KOPT-K1 (cell line): ENCODE data around the gene BANP.

Source experiments
- H3K27ac ChIP-seq: fragments of 200-600 bp; sonication (generic); 2 replicates; pipeline ENCODE4 v1.5.1; 2016; ENCODE audit warnings: antibody characterized with exemption, mild to moderate bottlenecking, low read depth, low read length; ENCODE audit not compliant: poor library complexity, severe bottlenecking
- H3K36me3 ChIP-seq: fragments of 200-600 bp; sonication (generic); 2 replicates; pipeline ENCODE4 v1.5.1; 2017; ENCODE audit warnings: antibody characterized with exemption, mild to moderate bottlenecking, low read length, moderate library complexity; ENCODE audit not compliant: insufficient read depth
- H3K9me3 ChIP-seq: fragments of 200-600 bp; sonication (generic); 2 replicates; pipeline ENCODE4 v1.5.1; 2017; ENCODE audit warnings: antibody characterized with exemption, low read length, mild to moderate bottlenecking; ENCODE audit not compliant: insufficient read depth, poor library complexity, severe bottlenecking

Gene BANP

DNA sequence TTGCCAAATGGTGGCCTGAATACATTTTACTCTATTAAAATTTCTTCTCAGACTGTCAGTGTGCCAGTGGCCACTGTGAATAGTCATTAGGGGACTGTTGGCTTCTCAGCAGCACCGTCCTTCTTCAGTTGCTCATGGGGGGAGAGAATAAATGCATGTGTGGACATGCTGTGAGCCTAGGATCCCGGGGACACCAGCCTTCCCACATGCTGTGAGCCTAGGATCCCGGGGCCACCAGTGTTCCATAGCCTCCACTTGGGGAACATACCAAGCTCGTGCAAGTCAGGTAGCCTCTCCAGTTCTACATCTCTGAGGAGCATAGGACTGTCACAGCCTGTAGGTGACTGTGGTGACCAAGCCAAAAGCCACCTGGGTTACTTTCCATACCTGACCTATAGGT, 51.5 kb downstream of the BANP start:
- Histone ChIP-seq H3K9me3 (no peaks in the 10 kb centered on the region), H3K27ac (no peak overlapping the region), H3K36me3 (peaks cover 33% of the 10 kb centered on the region)

DNA sequence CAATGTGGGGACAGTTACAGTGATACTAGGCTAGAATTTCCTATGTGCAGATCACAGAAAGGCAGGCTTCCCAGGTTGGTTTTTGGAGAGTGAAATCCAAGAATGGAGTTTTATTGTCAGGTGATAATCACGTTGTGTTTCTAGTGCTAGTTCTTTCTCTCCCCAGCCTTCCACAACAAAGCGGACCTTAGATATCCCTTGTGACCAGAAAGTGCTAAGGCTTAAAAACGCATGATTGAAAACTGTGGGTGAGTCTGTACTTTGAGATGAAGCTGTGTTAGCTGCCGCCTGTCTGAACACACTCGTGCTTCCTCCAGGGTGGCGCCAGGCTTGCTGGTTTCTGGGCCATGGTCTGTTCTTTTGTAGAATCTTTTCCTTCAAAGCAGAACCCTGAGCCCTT, 52.1 kb downstream of the BANP start:
- Histone ChIP-seq H3K36me3 (peaks cover 39% of the 10 kb centered on the region), H3K27ac (no peak overlapping the region), H3K9me3 (no peaks in the 10 kb centered on the region)

DNA sequence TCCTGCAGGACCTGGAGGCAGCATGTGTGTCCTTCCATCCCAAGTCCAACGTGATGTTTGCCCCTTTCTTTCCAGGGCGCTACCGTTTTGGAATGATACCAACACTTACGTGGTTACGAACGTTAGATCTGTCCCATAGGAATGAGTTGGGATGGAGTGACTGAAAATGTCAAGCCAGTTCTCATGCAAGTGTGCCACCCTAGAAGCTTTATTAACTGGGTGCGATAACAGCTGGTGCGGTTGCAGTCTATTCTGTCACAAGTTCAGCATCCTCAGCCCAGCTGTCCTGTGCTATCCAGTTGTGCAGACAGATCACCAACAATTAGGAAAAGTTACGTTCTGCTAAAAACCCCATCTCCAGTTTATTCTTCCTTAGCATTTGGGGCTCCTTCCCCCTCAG, 52.5 kb downstream of the BANP start:
- no peak overlapping the region for H3K27ac ChIP-seq
- H3K9me3 ChIP-seq = no peaks in the 10 kb centered on the region
- H3K36me3 ChIP-seq = peaks cover 42% of the 10 kb centered on the region

DNA sequence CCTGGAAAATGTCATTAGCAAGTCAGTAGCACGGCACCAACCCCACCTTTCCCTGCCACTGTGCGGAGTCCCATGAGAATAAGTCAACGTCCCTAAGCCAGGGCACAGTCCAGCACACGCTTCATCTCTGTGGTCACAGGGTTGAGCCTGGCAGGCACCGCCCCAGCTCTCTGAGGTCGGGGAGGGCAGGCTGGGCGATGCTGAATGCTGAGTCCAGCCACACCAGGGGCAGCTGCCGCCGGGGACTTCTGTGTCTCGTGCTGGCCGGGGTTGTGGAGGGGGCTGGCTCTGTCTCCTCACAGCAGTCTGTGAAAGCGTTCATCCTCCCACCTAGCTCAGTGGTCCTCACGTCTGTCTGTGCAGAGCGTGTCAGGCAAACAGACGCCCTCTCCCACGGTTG, 53.2 kb downstream of the BANP start:
- Histone ChIP-seq H3K27ac (no peak overlapping the region), H3K36me3 (peaks cover 48% of the 10 kb centered on the region), H3K9me3 (no peaks in the 10 kb centered on the region)

DNA sequence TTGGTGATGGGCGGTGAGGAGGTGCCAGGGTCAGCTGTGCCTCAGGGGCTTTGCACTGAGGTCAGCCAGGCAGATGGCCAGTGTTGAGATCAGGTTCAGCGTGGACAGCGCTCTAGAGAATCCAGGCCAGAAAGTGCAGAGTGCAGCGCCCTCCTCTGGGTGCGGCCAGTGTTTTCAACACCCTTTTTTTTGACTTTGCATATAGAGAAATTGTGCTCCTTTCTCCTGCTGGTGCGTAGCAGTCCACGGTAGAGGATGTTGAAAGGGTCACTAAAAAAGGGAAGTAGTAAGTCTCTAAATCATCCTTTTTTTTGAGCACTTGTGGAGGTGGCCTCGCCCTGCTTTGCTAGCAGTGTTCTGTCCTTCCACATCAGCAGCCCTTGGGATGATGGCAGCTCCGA, 53.9 kb downstream of the BANP start:
- peaks cover 56% of the 10 kb centered on the region for H3K36me3 ChIP-seq
- H3K27ac ChIP-seq = no peak overlapping the region
- no peaks in the 10 kb centered on the region for H3K9me3 ChIP-seq

DNA sequence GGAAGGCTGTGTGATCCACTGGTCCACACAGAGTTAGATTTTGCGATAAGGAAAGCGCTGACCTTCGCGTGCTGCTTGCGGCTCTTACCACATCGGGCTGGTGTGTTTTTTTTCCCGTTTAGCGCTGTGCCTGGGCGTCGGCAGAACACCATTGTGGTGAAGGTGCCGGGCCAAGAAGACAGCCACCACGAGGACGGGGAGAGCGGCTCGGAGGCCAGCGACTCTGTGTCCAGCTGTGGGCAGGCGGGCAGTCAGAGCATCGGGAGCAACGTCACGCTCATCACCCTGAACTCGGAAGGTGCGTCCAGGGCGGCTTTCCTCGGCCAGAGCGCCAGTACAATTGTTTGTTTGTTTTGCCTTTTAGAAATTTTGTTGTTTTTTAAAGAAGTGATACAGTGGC, 54.7 kb downstream of the BANP start:
- no peak overlapping the region for H3K27ac ChIP-seq
- peaks cover 62% of the 10 kb centered on the region for H3K36me3 ChIP-seq
- H3K9me3 ChIP-seq = no peaks in the 10 kb centered on the region

DNA sequence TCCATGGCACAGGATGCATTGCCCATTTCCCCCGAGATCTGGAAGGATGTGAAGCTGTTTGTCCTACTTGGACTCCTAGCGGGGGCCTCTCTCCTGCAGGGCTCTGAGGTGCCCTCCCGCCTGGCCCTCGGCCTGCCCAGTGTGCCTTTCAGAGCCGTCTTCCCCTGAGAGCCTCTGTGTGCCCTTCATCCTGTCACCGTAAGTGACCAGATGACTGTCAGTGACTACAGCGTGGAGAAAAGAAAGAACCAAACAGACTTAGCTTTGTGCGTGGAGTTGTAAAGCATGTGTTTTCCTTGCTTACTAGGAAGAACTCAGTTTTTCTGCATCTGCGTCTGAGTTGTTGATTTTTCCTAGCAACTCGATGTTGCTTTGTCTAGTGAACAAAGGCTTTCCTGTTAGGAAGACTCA, 56.1 kb downstream of the BANP start:
- no peaks in the 10 kb centered on the region for H3K9me3 ChIP-seq
- H3K36me3 ChIP-seq = peaks cover 68% of the 10 kb centered on the region
- no peak overlapping the region for H3K27ac ChIP-seq

DNA sequence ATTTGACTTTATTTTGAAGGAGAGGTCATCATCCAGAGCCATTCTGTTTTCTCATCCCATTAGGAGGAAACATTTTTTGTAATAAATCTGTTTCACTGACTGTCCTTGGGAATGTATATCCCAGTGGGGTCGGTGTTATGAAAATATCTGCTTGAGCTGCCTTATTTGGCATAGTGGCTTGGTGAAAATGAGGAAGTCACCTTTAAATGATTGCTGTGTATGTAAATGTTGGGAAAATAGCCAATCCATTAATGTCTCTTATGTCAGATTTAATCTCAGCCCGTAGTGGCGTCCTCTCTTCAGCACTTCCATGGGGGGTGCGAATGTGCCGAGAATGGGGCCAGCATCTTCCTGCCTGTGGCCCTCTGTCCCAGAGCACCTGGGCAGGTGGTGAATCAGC, 57.6 kb downstream of the BANP start:
- Histone ChIP-seq H3K36me3 (peaks cover 77% of the 10 kb centered on the region), H3K27ac (no peak overlapping the region)

DNA sequence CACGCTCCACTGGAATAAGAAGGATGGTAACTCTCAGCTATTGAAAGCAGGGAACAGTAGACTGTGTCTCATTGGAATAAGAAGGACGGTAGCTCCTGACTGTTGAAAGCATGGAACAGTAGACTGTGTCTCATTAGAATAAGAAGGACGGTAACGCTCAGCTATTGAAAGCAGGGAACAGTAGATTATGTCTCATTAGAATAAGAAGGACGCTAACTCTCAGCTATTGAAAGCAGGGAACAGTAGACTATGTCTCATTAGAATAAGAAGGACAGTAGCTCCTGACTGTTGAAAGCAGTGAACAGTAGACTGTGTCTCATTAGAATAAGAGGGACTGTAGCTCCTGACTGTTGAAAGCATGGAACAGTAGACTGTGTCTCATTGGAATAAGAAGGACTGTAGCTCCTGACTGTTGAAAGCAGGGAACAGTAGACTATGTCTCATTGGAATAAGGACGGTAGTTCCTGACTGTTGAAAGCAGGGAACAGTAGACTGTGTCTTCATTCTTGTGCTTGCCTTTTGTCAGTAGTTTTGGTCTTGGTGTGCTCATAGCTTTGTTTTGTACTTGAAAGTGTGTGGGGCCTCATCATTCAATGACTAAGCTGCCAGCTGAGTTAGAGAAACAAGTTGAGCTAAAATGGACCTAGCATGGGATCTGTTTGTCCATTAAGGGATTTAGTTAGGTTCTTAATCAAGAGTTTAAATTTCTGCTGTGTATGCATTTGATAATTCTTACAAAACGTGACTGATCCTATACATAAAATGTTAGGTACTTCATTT, 58.5 kb downstream of the BANP start:
- Histone ChIP-seq H3K27ac (no peak overlapping the region), H3K36me3 (peaks cover 68% of the 10 kb centered on the region), H3K9me3 (no peaks in the 10 kb centered on the region)

More for the DNA sequence above, 57.6 kb downstream of the BANP start:
- H3K9me3 ChIP-seq = no peaks in the 10 kb centered on the region

DNA sequence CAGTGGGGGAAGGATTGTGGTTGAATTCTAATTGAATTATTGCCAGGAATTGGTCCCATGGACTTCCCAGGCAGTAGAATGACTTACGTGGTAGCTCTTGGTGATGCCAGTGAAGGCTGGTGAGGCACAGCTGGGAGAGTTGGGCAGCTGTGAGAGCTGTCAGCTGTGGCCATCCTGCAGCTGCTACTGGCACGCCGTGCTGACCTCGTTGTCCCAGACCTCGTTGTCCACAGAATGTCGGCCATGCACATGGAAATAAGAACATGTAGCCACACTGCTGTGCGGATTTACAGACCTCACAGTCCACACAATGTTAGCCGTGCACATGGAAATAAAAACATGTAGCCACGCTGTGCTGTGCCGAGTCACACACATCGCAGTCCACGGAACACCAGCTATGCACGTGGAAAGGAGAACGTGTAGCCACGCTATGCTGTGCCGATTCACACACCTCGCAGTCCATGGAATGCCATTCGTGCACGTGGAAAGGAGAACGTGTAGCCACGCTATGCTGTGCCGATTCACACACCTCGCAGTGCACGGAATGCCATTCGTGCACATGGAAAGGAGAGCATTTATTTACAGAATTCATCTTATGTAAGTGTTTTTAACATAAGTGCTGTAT, 59.2 kb downstream of the BANP start:
- H3K9me3 ChIP-seq = no peaks in the 10 kb centered on the region
- H3K36me3 ChIP-seq = peaks cover 66% of the 10 kb centered on the region
- no peak overlapping the region for H3K27ac ChIP-seq

DNA sequence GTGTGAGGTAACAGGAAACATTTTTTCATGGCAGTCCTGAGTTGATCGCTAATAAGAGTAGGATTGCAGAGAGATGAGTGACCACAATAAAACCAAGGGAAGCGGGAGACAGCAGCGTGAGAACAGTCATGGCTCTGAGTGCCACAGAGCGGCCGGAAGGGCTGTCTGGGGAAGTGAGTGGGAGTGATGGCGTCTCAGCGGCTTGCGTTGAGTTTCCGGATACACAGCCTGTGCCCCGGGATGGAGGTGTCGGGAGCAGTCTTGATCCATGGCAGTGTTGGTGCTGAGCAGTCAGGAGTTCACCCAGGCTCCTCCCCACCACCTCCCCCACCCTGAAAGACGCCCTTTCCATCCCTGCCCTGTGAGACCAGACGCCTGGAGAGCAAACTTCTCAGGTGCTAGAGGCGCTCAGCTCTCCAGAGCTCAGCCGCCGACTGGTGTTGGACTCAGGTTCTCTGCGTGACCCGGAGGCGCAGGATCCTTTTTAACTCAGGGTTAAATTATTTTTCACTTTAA, 59.8 kb downstream of the BANP start:
- Histone ChIP-seq H3K36me3 (peaks cover 61% of the 10 kb centered on the region), H3K27ac (no peak overlapping the region), H3K9me3 (no peaks in the 10 kb centered on the region)

DNA sequence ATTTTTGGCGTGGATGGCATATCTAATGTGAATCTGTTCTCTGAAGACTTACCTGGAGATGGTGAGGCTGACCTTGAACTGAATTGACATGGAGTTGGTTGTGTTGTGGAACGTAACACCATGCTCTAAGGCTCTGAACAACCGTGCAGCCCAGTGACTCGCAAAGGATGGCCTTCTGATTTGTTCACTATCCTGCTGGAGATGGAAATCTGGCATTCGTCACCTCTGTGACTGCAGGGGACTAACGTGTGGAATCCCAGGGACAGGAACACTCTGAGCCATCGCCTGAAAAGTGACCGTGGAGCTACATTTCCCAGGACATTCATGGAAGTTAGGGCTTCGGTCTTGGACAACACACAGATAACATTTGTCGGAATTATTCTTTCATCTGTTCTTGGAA, 61.1 kb downstream of the BANP start:
- H3K9me3 ChIP-seq = no peaks in the 10 kb centered on the region
- no peak overlapping the region for H3K27ac ChIP-seq
- H3K36me3 ChIP-seq = peaks cover 54% of the 10 kb centered on the region

DNA sequence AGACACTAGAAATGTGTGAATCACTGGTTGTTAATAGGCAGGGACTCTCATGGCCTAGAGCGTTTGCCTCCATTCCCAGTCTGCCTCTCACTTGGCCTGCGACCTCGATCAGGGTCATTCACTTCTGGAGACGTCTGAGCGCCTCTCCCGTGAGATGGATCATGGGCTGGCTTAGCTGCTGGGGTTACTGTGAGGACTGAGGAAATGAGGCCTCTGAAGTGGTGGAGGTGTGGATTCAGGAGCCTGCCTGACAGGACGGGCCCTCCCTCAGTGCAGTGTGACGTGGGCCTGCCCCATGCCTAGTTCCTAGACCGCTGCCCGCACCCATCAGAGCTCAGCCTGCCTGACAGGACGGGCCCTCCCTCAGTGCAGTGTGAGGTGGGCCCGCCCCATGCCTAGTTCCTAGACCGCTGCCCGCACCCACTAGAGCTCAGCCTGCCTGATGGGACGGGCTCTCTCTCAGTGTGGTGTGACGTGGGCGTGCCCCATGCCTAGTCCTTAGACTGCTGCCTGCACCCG, 61.9 kb downstream of the BANP start:
- H3K36me3 ChIP-seq = peaks cover 55% of the 10 kb centered on the region
- no peaks in the 10 kb centered on the region for H3K9me3 ChIP-seq
- H3K27ac ChIP-seq = no peak overlapping the region

DNA sequence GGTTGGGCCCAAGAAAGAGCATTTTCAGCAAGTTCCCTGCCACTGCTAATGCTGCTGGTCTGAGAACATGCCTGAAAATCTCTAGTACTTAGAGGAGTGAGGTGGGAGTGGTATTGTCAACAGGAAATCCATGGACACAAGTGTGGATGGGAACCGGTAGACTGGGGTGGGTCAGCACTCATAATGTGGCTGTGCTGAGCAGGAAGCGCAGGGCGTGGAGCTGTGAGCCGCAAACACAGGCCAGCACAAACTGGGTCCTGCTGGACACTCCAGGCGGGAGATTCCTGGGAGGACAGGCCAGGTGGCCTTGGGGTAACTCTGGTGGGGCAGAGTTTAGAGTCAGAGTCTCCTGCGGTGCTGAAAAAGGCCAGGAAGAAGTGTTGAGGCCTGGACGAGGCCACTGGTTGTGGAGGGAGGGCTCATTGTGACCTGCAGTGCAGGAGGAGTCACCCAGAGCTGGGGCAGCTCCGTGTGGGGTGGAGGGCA, 62.6 kb downstream of the BANP start:
- Histone ChIP-seq H3K27ac (no peak overlapping the region), H3K9me3 (no peaks in the 10 kb centered on the region), H3K36me3 (peaks cover 55% of the 10 kb centered on the region)

DNA sequence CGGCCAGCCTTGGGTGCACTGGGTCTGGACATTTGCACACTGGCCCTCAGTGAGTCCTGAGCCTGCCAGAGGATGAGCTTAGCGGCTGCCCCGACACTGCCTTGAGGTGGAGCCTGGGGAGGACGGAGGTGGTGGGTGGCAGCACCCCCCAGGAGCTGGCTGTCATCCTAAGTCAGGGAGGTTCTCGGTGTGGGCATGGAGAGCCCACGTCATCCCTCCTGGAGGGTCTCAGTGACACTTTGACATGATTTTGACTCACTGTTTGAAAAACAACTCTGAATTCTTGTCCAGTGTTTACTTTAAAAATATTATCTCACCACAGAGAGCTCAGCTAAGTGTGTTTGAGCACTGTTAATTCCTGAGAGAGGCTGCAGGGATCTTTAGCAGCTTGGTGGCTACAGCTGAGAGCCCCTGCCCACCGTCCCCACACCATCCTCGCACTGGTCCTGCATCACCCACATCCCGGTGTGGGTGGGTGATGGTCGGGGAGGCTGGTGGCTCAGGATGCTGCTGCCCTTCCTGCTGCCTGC, 63.1 kb downstream of the BANP start:
- Histone ChIP-seq H3K27ac (no peak overlapping the region), H3K9me3 (no peaks in the 10 kb centered on the region), H3K36me3 (peaks cover 54% of the 10 kb centered on the region)
